GM12878 (cell line): ENCODE results near the gene TARBP2. TPM values are rescaled to one million over a fixed set of nuclear protein-coding genes. Genes with fewer than 3 reads are reported as not detected.

Source experiments
- ATAC-seq: fragments of 200-7000 bp; cut with Tn5 transposase; 3 replicates; pipeline ENCODE4 v1.9.1; 2020; ENCODE audit warnings: mild to moderate bottlenecking, moderate library complexity
- BruUV-seq: library from RNA; stranded (reverse); fragments of 400-500 nt; replicated peaks from 2 replicates; lab custom pipeline; 2021; lab: Mats Ljungman, UMichigan
- CTCF ChIA-PET: fragments of 300-600 bp; sonication (Branson Sonifier 250); formaldehyde crosslinking; extraction: SDS; loops from one replicate; lab custom pipeline; 2021; ENCODE audit warnings: inconsistent platforms; lab: Yijun Ruan, JAX
- POLR2A ChIA-PET: fragments of 350-600 bp; formaldehyde crosslinking; extraction: SDS; loops from one replicate; lab custom pipeline; 2021; ENCODE audit warnings: inconsistent platforms; lab: Charles Lee
- RAD21 ChIA-PET: fragments of 300-600 bp; sonication (Branson Sonifier 250); formaldehyde crosslinking; loops from one replicate; lab custom pipeline; 2023; ENCODE audit warnings: antibody characterized with exemption; ENCODE audit not compliant: unreplicated experiment; lab: Charles Lee
- SMC1A ChIA-PET: fragments of 300-600 bp; sonication (Branson Sonifier 250); formaldehyde crosslinking; loops from one replicate; lab custom pipeline; 2023; ENCODE audit not compliant: unreplicated experiment, uncharacterized antibody; lab: Charles Lee
- DNase-seq: peaks from one replicate; pipeline ENCODE4 v3.0.0-alpha.2; 2011; ENCODE audit warnings: low read depth, low spot score
- FAIRE-seq: peaks from 3 replicates; lab custom pipeline; 2011; peaks lifted over from hg19 to GRCh38; lab: Jason Lieb, UNC
- H2AFZ ChIP-seq: 2 replicates; pipeline ENCODE4 v1.6.0; 2011; ENCODE audit warnings: low read depth, low read length, control low read depth; ENCODE audit not compliant: control insufficient read depth
- H3K27ac ChIP-seq: 2 replicates; pipeline ENCODE4 v1.5.1; 2011; ENCODE audit warnings: control low read depth; ENCODE audit not compliant: control insufficient read depth, insufficient read depth
- H3K27me3 ChIP-seq, 2 experiments: replicated peaks in 1 of 2; 2 replicates each; pipeline versions ENCODE4 v1.6.0 to v1.6.1; 2011; ENCODE audit warnings: low read length in 1 of 2; ENCODE audit not compliant: control insufficient read depth in 2 of 2, insufficient read depth in 2 of 2
- H3K36me3 ChIP-seq, 2 experiments: 2 replicates each; pipeline ENCODE4 v1.5.1; 2011; ENCODE audit warnings: low read length in 1 of 2; ENCODE audit not compliant: control insufficient read depth in 2 of 2, insufficient read depth in 2 of 2
- H3K4me1 ChIP-seq: 2 replicates; pipeline ENCODE4 v1.6.1; 2011; ENCODE audit warnings: mild to moderate bottlenecking, low read length, moderate library complexity, mixed read lengths; ENCODE audit not compliant: control insufficient read depth, insufficient read depth
- H3K4me2 ChIP-seq: 2 replicates; pipeline ENCODE4 v1.6.0; 2011; ENCODE audit warnings: control low read depth; ENCODE audit not compliant: control insufficient read depth, insufficient read depth
- H3K4me3 ChIP-seq: fragments of 200-600 bp; sonication (generic); 2 replicates; pipeline ENCODE4 v1.5.1; 2016
- H3K79me2 ChIP-seq: 2 replicates; pipeline ENCODE4 v1.6.0; 2011; ENCODE audit warnings: low read length; ENCODE audit not compliant: control insufficient read depth, insufficient read depth
- H3K9ac ChIP-seq: 2 replicates; pipeline ENCODE4 v1.8.0; 2011; ENCODE audit warnings: low read length, control low read depth, mixed read lengths; ENCODE audit not compliant: control insufficient read depth, insufficient read depth
- H3K9me3 ChIP-seq: replicated peaks from 3 replicates; pipeline ENCODE4 v1.5.1; 2011; ENCODE audit warnings: mild to moderate bottlenecking, low read length; ENCODE audit not compliant: control insufficient read depth, insufficient read depth
- H4K20me1 ChIP-seq: 2 replicates; pipeline ENCODE4 v1.6.0; 2011; ENCODE audit not compliant: control insufficient read depth, insufficient read depth
- BHLHE40 ChIP-seq, 2 experiments: fragments of 450-650 bp in 1 of 2; IDR thresholded peaks; 2 replicates each; pipeline ENCODE4 v1.6.1; 2011 to 2017; ENCODE audit warnings: low read depth in 2 of 2, borderline replicate concordance in 1 of 2, improper control_type of control experiment in 1 of 2, low read length in 1 of 2, mild to moderate bottlenecking in 1 of 2
- E4F1 ChIP-seq: fragments of 450-650 bp; IDR thresholded peaks from 2 replicates; pipeline ENCODE4 v1.6.1; 2018; ENCODE audit warnings: borderline replicate concordance, mild to moderate bottlenecking; ENCODE audit not compliant: partially characterized antibody
- FOXM1 ChIP-seq: IDR thresholded peaks from 2 replicates; pipeline ENCODE4 v1.6.1; 2012; ENCODE audit warnings: low read depth, mild to moderate bottlenecking, inconsistent platforms, low read length, moderate library complexity
- HDAC6 ChIP-seq: fragments of 200-600 bp; sonication (generic); IDR thresholded peaks from one replicate; pipeline ENCODE4 v1.8.0; 2017; ENCODE audit warnings: antibody characterized with exemption; ENCODE audit not compliant: unreplicated experiment
- MTA2 ChIP-seq: fragments of 450-650 bp; IDR thresholded peaks from 2 replicates; pipeline ENCODE4 v1.6.1; 2016; ENCODE audit warnings: low read depth, mild to moderate bottlenecking, moderate library complexity
- NR2C2 ChIP-seq: IDR thresholded peaks from 2 replicates; pipeline ENCODE4 v1.6.1; 2011; ENCODE audit warnings: borderline replicate concordance, low read depth; ENCODE audit not compliant: control insufficient read depth, insufficient read length
- POU2F2 ChIP-seq: IDR thresholded peaks from 3 replicates; pipeline ENCODE4 v1.6.1; 2011; ENCODE audit warnings: low read depth, mild to moderate bottlenecking, low read length, borderline replicate concordance
- RAD21 ChIP-seq: IDR thresholded peaks from 2 replicates; pipeline ENCODE4 v1.6.1; 2011; ENCODE audit warnings: mild to moderate bottlenecking, low read depth, low read length, moderate library complexity; ENCODE audit not compliant: insufficient read depth
- SRF ChIP-seq, 2 experiments: IDR thresholded peaks; 2 replicates each; pipeline ENCODE4 v1.6.1; 2011; ENCODE audit warnings: low read depth in 2 of 2, low read length in 2 of 2, mild to moderate bottlenecking in 1 of 2, moderate library complexity in 1 of 2
- TARDBP ChIP-seq: IDR thresholded peaks from 2 replicates; pipeline ENCODE4 v1.6.1; 2016; ENCODE audit warnings: borderline replicate concordance
- YY1 ChIP-seq: IDR thresholded peaks from 2 replicates; pipeline ENCODE4 v1.6.1; 2011; ENCODE audit warnings: low read depth, mild to moderate bottlenecking, low read length
- ZBTB40 ChIP-seq: fragments of 450-650 bp; IDR thresholded peaks from 2 replicates; pipeline ENCODE4 v1.6.1; 2016; ENCODE audit warnings: mild to moderate bottlenecking, moderate library complexity, borderline replicate concordance
- WGBS: methylation state at CpG from one replicate; pipeline ENCODE4 v1.1.6; 2016; ENCODE audit warnings: low lambda C conversion rate; ENCODE audit not compliant: insufficient replicate concordance, insufficient coverage; ENCODE audit errors: missing lambda C conversion rate; 5-methylcytosine and 5-hydroxymethylcytosine counted together
- in situ Hi-C: fragments of 300-500 bp; cut with MboI; formaldehyde crosslinking; loops from 9 replicates; pipeline ENCODE4 v1.14.3; 2018; ENCODE audit warnings: mixed read lengths
- intact Hi-C: fragments of 100-400 bp; cut with micrococcal nuclease; formaldehyde crosslinking; loops from one replicate; pipeline ENCODE4 v1.14.2; 2022; ENCODE audit not compliant: unreplicated experiment
- polyA plus RNA-seq, 11 experiments: library from polyadenylated mRNA; depleted of rRNA in 4 of 11; unstranded in 6 of 11; stranded (reverse) in 5 of 11; fragments of >200 nt; fragmentation: Nextera tagmentation in 4 of 11; fragmentation: Illumina TruSeq in 1 of 11; extraction: Ambion mirVana in 4 of 11; extraction: Trizol in 1 of 11; gene quantifications; 1 replicate in 1 of 11; 2 replicates in 10 of 11; pipeline versions ENCODE4 v1.2.1 to v1.2.3, GENCODE V29; 2011 to 2016; ENCODE audit warnings: inconsistent platforms in 2 of 11, missing spikeins in 2 of 11, low read depth in 1 of 11
- total RNA-seq, 4 experiments: library from RNA; depleted of rRNA in 3 of 4; stranded (reverse); fragments of >200 nt in 3 of 4; fragmentation: Illumina TruSeq in 1 of 4; extraction: Trizol in 1 of 4; gene quantifications; 2 replicates each; pipeline versions ENCODE4 v1.2.1 to v1.2.3, GENCODE V29; 2013 to 2021
- TF ChIP-seq, protein P1 (sequence below): IDR thresholded peaks from 2 replicates; pipeline ENCODE4 v1.6.1; 2011; ENCODE audit warnings: borderline replicate concordance, low read depth, mild to moderate bottlenecking, moderate library complexity, low read length; ENCODE audit not compliant: insufficient read depth, poor library complexity, severe bottlenecking

The TARBP2 gene
- total and polyA plus RNA-seq, 10 of the 15 experiments (the other 5 are each of a cell fraction or from before 2014, with no cell fraction given): 5.5 to 60.1 (median 36.8) TPM

DNA sequence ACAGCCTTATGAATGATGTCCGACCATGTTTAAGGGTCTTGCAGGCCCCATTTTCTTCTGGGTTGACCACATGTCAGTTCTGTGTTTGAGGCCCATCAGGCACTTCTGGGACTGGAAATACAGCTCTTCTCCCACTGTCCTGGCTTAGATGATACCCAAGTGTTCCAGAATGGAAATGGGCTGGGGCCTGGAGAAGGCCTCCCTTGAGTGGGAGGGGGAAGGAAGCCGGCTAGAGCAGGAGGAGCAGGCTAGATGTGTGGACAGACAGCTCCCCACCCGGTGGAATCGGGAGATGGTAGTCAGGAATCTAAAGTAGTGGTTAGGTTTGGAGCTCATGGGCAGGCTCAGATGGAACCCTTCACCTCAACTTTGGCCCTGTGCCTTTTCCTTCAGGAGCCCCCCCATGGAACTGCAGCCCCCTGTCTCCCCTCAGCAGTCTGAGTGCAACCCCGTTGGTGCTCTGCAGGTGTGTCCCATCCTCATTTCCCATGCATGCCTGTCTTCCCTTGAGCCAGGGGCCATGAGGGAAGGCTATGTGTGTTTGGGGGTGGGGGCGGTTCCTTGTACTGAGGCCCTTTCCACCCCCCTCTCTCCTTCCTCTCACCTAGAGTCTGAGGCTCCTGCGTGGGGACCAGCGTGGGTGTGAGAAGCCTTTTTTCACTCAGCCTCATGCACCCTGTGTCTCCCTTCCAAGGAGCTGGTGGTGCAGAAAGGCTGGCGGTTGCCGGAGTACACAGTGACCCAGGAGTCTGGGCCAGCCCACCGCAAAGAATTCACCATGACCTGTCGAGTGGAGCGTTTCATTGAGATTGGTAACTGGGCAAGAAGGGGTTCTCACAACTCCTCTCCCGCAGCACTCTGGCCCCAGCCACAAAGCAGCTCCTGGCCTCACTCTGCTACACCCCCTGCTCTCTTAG lies 3.2 kb downstream of the TARBP2 start:
- H3K9ac ChIP-seq: no peak overlapping the region
- H3K4me1 ChIP-seq: peaks cover 10% of the 10 kb centered on the region
- H3K27ac ChIP-seq: no peak overlapping the region
- DNase-seq: no peak
- peaks cover 8% of the 10 kb centered on the region for H3K79me2 ChIP-seq
- peaks cover 9 to 12% of the 10 kb centered on the region in 2 experiments; a peak in 2 of 4 replicates for H3K36me3 ChIP-seq
- ChIA-PET CTCF (interaction anchor here (0.7 to 2.5 kb wide), 4 partner anchors 9 to 159 kb away, joined by 3 to 10 read pairs (median 4); no protein-coding TSS in a partner anchor), SMC1A (interaction anchor here (0.6 kb wide), 1 partner anchor 117 kb away, joined by 3 read pairs; no protein-coding TSS in a partner anchor), POLR2A (interaction anchor here (0.6 to 1.3 kb wide), 3 partner anchors 25 to 180 kb away, joined by 3 to 4 read pairs (median 4); no protein-coding TSS in a partner anchor), RAD21 (interaction anchor here (1.1 kb wide), 1 partner anchor 123 kb away, joined by 3 read pairs; no protein-coding TSS in a partner anchor)
- H3K4me2 ChIP-seq: no peak overlapping the region
- in situ Hi-C loops: no loop called here
- H3K4me3 ChIP-seq: no peak overlapping the region
- H3K9me3 ChIP-seq: no peaks in the 10 kb centered on the region
- no peak for ATAC-seq
- BruUV-seq: no TSS peak
- no peak overlapping the region for H2AFZ ChIP-seq
- intact Hi-C loops: loop anchor here (5.0 kb wide), 1 partner anchor 52 kb away; the partner anchor contains the start of gene PCBP2
- H4K20me1 ChIP-seq: no peaks in the 10 kb centered on the region
- whole genome bisulfite sequencing: 91% methylated on average over 14 of the region's 14 CpGs
- FAIRE-seq: no peak
- H3K27me3 ChIP-seq: no peaks in the 10 kb centered on the region
- TF ChIP-seq TARDBP (no peak), MTA2 (no peak), RAD21 (no peak), FOXM1 (no peak), POU2F2 (no peak), BHLHE40 (IDR thresholded peaks at IDR 0.05; ENCODE audit: borderline replicate concordance in 1 of 2, low read depth in 2 of 2, low read length in 1 of 2) (no peak), E4F1 (no peak), HDAC6 (no peak), NR2C2 (no peak), YY1 (no peak), ZBTB40 (no peak), SRF (IDR thresholded peaks at IDR 0.05; ENCODE audit: low read depth in 2 of 2, low read length in 2 of 2) (no peak)
- TF ChIP-seq, protein P1, sequence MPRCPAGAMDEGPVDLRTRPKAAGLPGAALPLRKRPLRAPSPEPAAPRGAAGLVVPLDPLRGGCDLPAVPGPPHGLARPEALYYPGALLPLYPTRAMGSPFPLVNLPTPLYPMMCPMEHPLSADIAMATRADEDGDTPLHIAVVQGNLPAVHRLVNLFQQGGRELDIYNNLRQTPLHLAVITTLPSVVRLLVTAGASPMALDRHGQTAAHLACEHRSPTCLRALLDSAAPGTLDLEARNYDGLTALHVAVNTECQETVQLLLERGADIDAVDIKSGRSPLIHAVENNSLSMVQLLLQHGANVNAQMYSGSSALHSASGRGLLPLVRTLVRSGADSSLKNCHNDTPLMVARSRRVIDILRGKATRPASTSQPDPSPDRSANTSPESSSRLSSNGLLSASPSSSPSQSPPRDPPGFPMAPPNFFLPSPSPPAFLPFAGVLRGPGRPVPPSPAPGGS: no peak
